Measurements from ENCODE around the gene NLN.

Gene NLN

GRCh38 chr5:65734921-65735320 lies 12.9 kb downstream of the NLN start:
- no peaks in the 10 kb centered on the region for H4K20me1 ChIP-seq (ENCODE audit: insufficient read depth)
- TF ChIP-seq CTCF (conservative IDR thresholded peaks at IDR 0.05; ENCODE audit: low read depth, low read length): no peak
- peak overlapping the region; percentile 18; the same call in 1 of the 2 replicates for H3K4me2 ChIP-seq

GRCh38 chr5:65736011-65736410 lies 14.0 kb downstream of the NLN start:
- TF ChIP-seq CTCF (conservative IDR thresholded peaks at IDR 0.05; ENCODE audit: low read depth, low read length): no peak
- Histone ChIP-seq H3K27ac (no peak overlapping the region), H3K9ac (no peak overlapping the region), H3K4me2 (no peak overlapping the region), H4K20me1 (ENCODE audit: insufficient read depth) (no peaks in the 10 kb centered on the region), H2AFZ (ENCODE audit: low read depth) (no peak overlapping the region), H3K4me3 (IDR thresholded peaks at IDR 0.05; ENCODE audit: insufficient read depth, low read depth, low read length) (no peak overlapping the region), H3K36me3 (ENCODE audit: insufficient read depth) (no peaks in the 10 kb centered on the region), H3K27me3 (ENCODE audit: insufficient read depth, low read depth) (no peaks in the 10 kb centered on the region), H3K4me1 (ENCODE audit: low read depth, poor library complexity, severe bottlenecking) (peaks cover 33% of the 10 kb centered on the region), H3K79me2 (ENCODE audit: insufficient read depth, low read depth) (peaks cover 19% of the 10 kb centered on the region; the same call in 1 of the 2 replicates)

More at GRCh38 chr5:65734921-65735320, 12.9 kb downstream of the NLN start:
- no peak overlapping the region for H3K9ac ChIP-seq
- H2AFZ ChIP-seq (ENCODE audit: low read depth): no peak overlapping the region
- H3K27ac ChIP-seq: no peak overlapping the region
- H3K4me3 ChIP-seq (IDR thresholded peaks at IDR 0.05; ENCODE audit: insufficient read depth, low read depth, low read length): no peak overlapping the region
- no peaks in the 10 kb centered on the region for H3K36me3 ChIP-seq (ENCODE audit: insufficient read depth)
- peaks cover 19% of the 10 kb centered on the region; the same call in 1 of the 2 replicates for H3K79me2 ChIP-seq (ENCODE audit: insufficient read depth, low read depth)
- H3K27me3 ChIP-seq (ENCODE audit: insufficient read depth, low read depth): no peaks in the 10 kb centered on the region
- peaks cover 31% of the 10 kb centered on the region for H3K4me1 ChIP-seq (ENCODE audit: low read depth, poor library complexity, severe bottlenecking)

GRCh38 chr5:65737842-65738241 lies 15.8 kb downstream of the NLN start:
- H3K4me2 ChIP-seq: no peak overlapping the region

GRCh38 chr5:65738305-65738704 lies 16.3 kb downstream of the NLN start:
- Histone ChIP-seq H2AFZ (ENCODE audit: low read depth) (no peak overlapping the region), H3K4me1 (ENCODE audit: low read depth, poor library complexity, severe bottlenecking) (peaks cover 43% of the 10 kb centered on the region), H3K27me3 (ENCODE audit: insufficient read depth, low read depth) (no peaks in the 10 kb centered on the region), H3K4me2 (no peak overlapping the region), H3K79me2 (ENCODE audit: insufficient read depth, low read depth) (peaks cover 19% of the 10 kb centered on the region; the same call in 1 of the 2 replicates), H3K9ac (no peak overlapping the region), H3K36me3 (ENCODE audit: insufficient read depth) (no peaks in the 10 kb centered on the region), H3K4me3 (IDR thresholded peaks at IDR 0.05; ENCODE audit: insufficient read depth, low read depth, low read length) (no peak overlapping the region), H3K27ac (no peak overlapping the region), H4K20me1 (ENCODE audit: insufficient read depth) (no peaks in the 10 kb centered on the region)
- no peak for TF ChIP-seq CTCF (conservative IDR thresholded peaks at IDR 0.05; ENCODE audit: low read depth, low read length)

More at GRCh38 chr5:65737842-65738241, 15.8 kb downstream of the NLN start:
- no peak for TF ChIP-seq CTCF (conservative IDR thresholded peaks at IDR 0.05; ENCODE audit: low read depth, low read length)
- Histone ChIP-seq H3K4me3 (IDR thresholded peaks at IDR 0.05; ENCODE audit: insufficient read depth, low read depth, low read length) (no peak overlapping the region), H3K27ac (no peak overlapping the region), H3K36me3 (ENCODE audit: insufficient read depth) (no peaks in the 10 kb centered on the region), H3K4me1 (ENCODE audit: low read depth, poor library complexity, severe bottlenecking) (peaks cover 40% of the 10 kb centered on the region), H3K27me3 (ENCODE audit: insufficient read depth, low read depth) (no peaks in the 10 kb centered on the region), H4K20me1 (ENCODE audit: insufficient read depth) (no peaks in the 10 kb centered on the region), H3K79me2 (ENCODE audit: insufficient read depth, low read depth) (peaks cover 19% of the 10 kb centered on the region; the same call in 1 of the 2 replicates), H3K9ac (no peak overlapping the region), H2AFZ (ENCODE audit: low read depth) (no peak overlapping the region)

Measured in KMS-11 (cell line).